VCaP (cell line): Measurements from ENCODE around the gene LYSMD1.
A peak's percentile ranks its signal among the peaks of the same experiment; 100 is the strongest.

Source experiments
- H3K27ac ChIP-seq: fragments of 450-650 bp; 2 replicates; pipeline ENCODE4 v1.5.1; 2017
- CTCF ChIP-seq: fragments of 450-650 bp; conservative IDR thresholded peaks from 2 replicates; pipeline ENCODE4 v1.5.1; 2017; ENCODE audit warnings: mild to moderate bottlenecking, moderate library complexity

Gene LYSMD1

GRCh38 chr1:151166505-151166956 lies 829 bp upstream of the LYSMD1 start:
- peak overlapping the region; percentile 87 for H3K27ac ChIP-seq
- TF ChIP-seq CTCF, result no peak

- TF ChIP-seq CTCF, result no peak
- peak overlapping the region; percentile 87 for H3K27ac ChIP-seq
Measured at GRCh38 chr1:151165281-151165737, 393 bp downstream of the LYSMD1 start.

- peak overlapping the region; percentile 87 for H3K27ac ChIP-seq
- TF ChIP-seq CTCF, result no peak
Measured at GRCh38 chr1:151164732-151165280, 896 bp downstream of the LYSMD1 start.

- TF ChIP-seq CTCF, result no peak
- no peak overlapping the region for H3K27ac ChIP-seq
Measured at GRCh38 chr1:151159373-151159772, 6.3 kb downstream of the LYSMD1 start.

GRCh38 chr1:151158751-151159251 lies 6.9 kb downstream of the LYSMD1 start:
- no peak overlapping the region for H3K27ac ChIP-seq
- no peak for TF ChIP-seq CTCF

- no peak overlapping the region for H3K27ac ChIP-seq
- no peak for TF ChIP-seq CTCF
Measured at GRCh38 chr1:151158326-151158725, 7.4 kb downstream of the LYSMD1 start.

- no peak overlapping the region; the same call in 1 of the 2 replicates for H3K27ac ChIP-seq
- no peak for TF ChIP-seq CTCF
Measured at GRCh38 chr1:151157067-151157531, 8.6 kb downstream of the LYSMD1 start.
